OCI-LY1 (cell line): ENCODE measurements around the gene MANSC1.

Source experiments
- EZH2 ChIP-seq: fragments of 200-600 bp; sonication (generic), shearing (Covaris generic); IDR thresholded peaks from 2 replicates; pipeline ENCODE4 v1.8.0; 2017; ENCODE audit warnings: borderline replicate concordance, mixed run types, mild to moderate bottlenecking, antibody characterized with exemption, low read length, moderate library complexity, mixed read lengths
- TF ChIP-seq, protein P1 (sequence below): fragments of 200-600 bp; sonication (generic), shearing (Covaris generic); IDR thresholded peaks from 2 replicates; pipeline ENCODE4 v1.5.1; 2017; ENCODE audit warnings: mild to moderate bottlenecking, antibody characterized with exemption, low read length, moderate library complexity, mixed read lengths

DNA sequence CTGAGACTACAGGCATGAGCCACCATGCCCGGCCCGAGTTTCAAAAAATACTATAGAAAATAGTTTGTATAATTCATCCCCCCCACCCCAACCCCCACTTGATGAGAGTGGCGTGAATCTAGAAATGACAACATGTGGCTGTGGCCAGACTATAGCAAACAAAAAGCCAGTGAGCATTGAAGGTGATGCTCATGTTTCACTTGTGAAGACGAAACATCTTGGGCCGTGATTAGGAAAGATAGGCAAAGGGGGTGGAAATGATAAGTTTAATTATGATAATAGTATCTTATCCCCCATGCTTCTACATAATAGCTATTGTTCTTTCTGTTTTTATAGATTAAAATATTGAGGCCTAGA lies 15.4 kb upstream of the MANSC1 start:
- TF ChIP-seq, protein P1, sequence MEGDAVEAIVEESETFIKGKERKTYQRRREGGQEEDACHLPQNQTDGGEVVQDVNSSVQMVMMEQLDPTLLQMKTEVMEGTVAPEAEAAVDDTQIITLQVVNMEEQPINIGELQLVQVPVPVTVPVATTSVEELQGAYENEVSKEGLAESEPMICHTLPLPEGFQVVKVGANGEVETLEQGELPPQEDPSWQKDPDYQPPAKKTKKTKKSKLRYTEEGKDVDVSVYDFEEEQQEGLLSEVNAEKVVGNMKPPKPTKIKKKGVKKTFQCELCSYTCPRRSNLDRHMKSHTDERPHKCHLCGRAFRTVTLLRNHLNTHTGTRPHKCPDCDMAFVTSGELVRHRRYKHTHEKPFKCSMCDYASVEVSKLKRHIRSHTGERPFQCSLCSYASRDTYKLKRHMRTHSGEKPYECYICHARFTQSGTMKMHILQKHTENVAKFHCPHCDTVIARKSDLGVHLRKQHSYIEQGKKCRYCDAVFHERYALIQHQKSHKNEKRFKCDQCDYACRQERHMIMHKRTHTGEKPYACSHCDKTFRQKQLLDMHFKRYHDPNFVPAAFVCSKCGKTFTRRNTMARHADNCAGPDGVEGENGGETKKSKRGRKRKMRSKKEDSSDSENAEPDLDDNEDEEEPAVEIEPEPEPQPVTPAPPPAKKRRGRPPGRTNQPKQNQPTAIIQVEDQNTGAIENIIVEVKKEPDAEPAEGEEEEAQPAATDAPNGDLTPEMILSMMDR = no peak
- TF ChIP-seq EZH2 = no peak
